ENCODE results near the gene BAIAP2.

The BAIAP2 gene

GRCh38 chr17:80996422-80997305 lies 38.3 kb upstream of the BAIAP2 start:
- no peak overlapping the region for H3K27ac ChIP-seq

GRCh38 chr17:80997424-80998117 lies 37.4 kb upstream of the BAIAP2 start:
- peaks cover 53% of the 10 kb centered on the region for H3K36me3 ChIP-seq (replicated peaks)

More at GRCh38 chr17:80996422-80997305, 38.3 kb upstream of the BAIAP2 start:
- peaks cover 53% of the 10 kb centered on the region for H3K36me3 ChIP-seq (replicated peaks)
- no peak overlapping the region for H3K4me3 ChIP-seq (ENCODE audit: low read depth, low read length)
- no peak for TF ChIP-seq CTCF (IDR thresholded peaks at IDR 0.05; ENCODE audit: low read depth, low read length, missing control alignments)
- no peaks in the 10 kb centered on the region for H3K27me3 ChIP-seq (replicated peaks)
- no peak for DNase-seq
- in situ Hi-C loops (cut with HindIII; ENCODE audit: low pct_ligation_motif_present, low sequenced_read_pairs) = no loop called here

GRCh38 chr17:80998118-80998747 lies 36.7 kb upstream of the BAIAP2 start:
- Histone ChIP-seq H3K27me3 (replicated peaks) (peaks cover 3% of the 10 kb centered on the region), H3K36me3 (replicated peaks) (peaks cover 53% of the 10 kb centered on the region), H3K4me3 (ENCODE audit: low read depth, low read length) (no peak overlapping the region), H3K27ac (no peak overlapping the region)
- in situ Hi-C loops (cut with HindIII; ENCODE audit: low pct_ligation_motif_present, low sequenced_read_pairs) = no loop called here
- TF ChIP-seq CTCF (IDR thresholded peaks at IDR 0.05; ENCODE audit: low read depth, low read length, missing control alignments) = no peak
- no peak for DNase-seq

More at GRCh38 chr17:80997424-80998117, 37.4 kb upstream of the BAIAP2 start:
- in situ Hi-C loops (cut with HindIII; ENCODE audit: low pct_ligation_motif_present, low sequenced_read_pairs) = no loop called here
- peak overlapping the region; percentile 36 for H3K27ac ChIP-seq
- DNase-seq = peak; percentile 24
- no peak for TF ChIP-seq CTCF (IDR thresholded peaks at IDR 0.05; ENCODE audit: low read depth, low read length, missing control alignments)
- H3K27me3 ChIP-seq (replicated peaks) = no peaks in the 10 kb centered on the region
- H3K4me3 ChIP-seq (ENCODE audit: low read depth, low read length) = no peak overlapping the region

- in situ Hi-C loops (cut with HindIII; ENCODE audit: low pct_ligation_motif_present, low sequenced_read_pairs) = no loop called here
- no peak overlapping the region for H3K27ac ChIP-seq
- H3K36me3 ChIP-seq (replicated peaks) = peaks cover 53% of the 10 kb centered on the region
- peaks cover 8% of the 10 kb centered on the region for H3K27me3 ChIP-seq (replicated peaks)
- H3K4me3 ChIP-seq (ENCODE audit: low read depth, low read length) = no peak overlapping the region
- no peak for TF ChIP-seq CTCF (IDR thresholded peaks at IDR 0.05; ENCODE audit: low read depth, low read length, missing control alignments)
- DNase-seq = no peak
These were observed 36.0 kb upstream of the BAIAP2 start for GRCh38 chr17:80998748-80999535.

- peaks cover 14% of the 10 kb centered on the region for H3K27me3 ChIP-seq (replicated peaks)
- no peak overlapping the region for H3K4me3 ChIP-seq (ENCODE audit: low read depth, low read length)
- peaks cover 53% of the 10 kb centered on the region for H3K36me3 ChIP-seq (replicated peaks)
- H3K27ac ChIP-seq = no peak overlapping the region
- in situ Hi-C loops (cut with HindIII; ENCODE audit: low pct_ligation_motif_present, low sequenced_read_pairs) = loop anchor here (25.0 kb wide), 1 partner anchor 113 kb away; no protein-coding TSS in a partner anchor
- no peak for TF ChIP-seq CTCF (IDR thresholded peaks at IDR 0.05; ENCODE audit: low read depth, low read length, missing control alignments)
- DNase-seq = no peak
These were observed 35.2 kb upstream of the BAIAP2 start for GRCh38 chr17:80999536-81000333.

Data from brain microvascular endothelial cell (primary cell).